Ovary (tissue), 9 donors: ENCODE data around the gene C1orf167. TPM values are rescaled to one million over a fixed set of nuclear protein-coding genes. Genes with fewer than 3 reads are reported as not detected.

Source experiments
- DNase-seq, 5 donors: peaks; one replicate each; pipeline ENCODE4 v3.0.0-alpha.2; 2019 to 2020
- H3K27ac ChIP-seq, 2 donors: fragments of 200-600 bp; one replicate each; pipeline versions ENCODE4 v1.5.1 to v1.8.0; 2019 to 2022
- H3K27me3 ChIP-seq: fragments of 200-600 bp; one replicate; pipeline ENCODE4 v1.8.0; 2022
- H3K36me3 ChIP-seq: fragments of 200-600 bp; sonication (generic); one replicate; pipeline ENCODE4 v1.5.1; 2019
- H3K4me1 ChIP-seq: one replicate; pipeline ENCODE4 v1.8.1; 2013; ENCODE audit warnings: mild to moderate bottlenecking, moderate library complexity; ENCODE audit not compliant: insufficient read depth
- H3K4me3 ChIP-seq: fragments of 200-600 bp; sonication (generic); one replicate; pipeline ENCODE4 v1.5.1; 2017
- H3K9me3 ChIP-seq, 2 donors: fragments of 200-600 bp in 1 of 2; sonication (generic) in 1 of 2; one replicate each; pipeline versions ENCODE4 v1.5.1 to v1.8.1; 2013 to 2019; ENCODE audit warnings: mild to moderate bottlenecking in 1 of 2, moderate library complexity in 1 of 2
- CTCF ChIP-seq, 3 donors: fragments of 450-650 bp in 2 of 3; fragments of 200-600 bp in 1 of 3; IDR thresholded peaks; one replicate each; pipeline versions ENCODE4 v1.5.1 to v1.8.0; 2016 to 2022; ENCODE audit warnings: antibody characterized with exemption in 3 of 3, mild to moderate bottlenecking in 1 of 3
- EP300 ChIP-seq: sonication (generic); formaldehyde crosslinking; IDR thresholded peaks from one replicate; pipeline ENCODE4 v1.6.1; 2017; ENCODE audit warnings: antibody characterized with exemption
- POLR2A ChIP-seq: fragments of 450-650 bp; IDR thresholded peaks from one replicate; pipeline ENCODE4 v1.6.1; 2017; ENCODE audit warnings: antibody characterized with exemption, mild to moderate bottlenecking, moderate library complexity
- WGBS, 3 donors: extraction: QIAGEN DNeasy Blood & Tissue Kit in 1 of 3; methylation state at CpG; one replicate each; pipeline versions ENCODE4 v1.1.5 to v1.1.7; 2013 to 2017; 5-methylcytosine and 5-hydroxymethylcytosine counted together
- intact Hi-C, 4 donors: fragments of 100-400 bp; cut with DNase I; formaldehyde crosslinking; loops; one replicate each; pipeline versions ENCODE4 v1.11.0 to v1.15.1; 2022 to 2023
- polyA plus RNA-seq, 2 donors: library from polyadenylated mRNA; stranded (reverse); fragments of 200-250 nt in 1 of 2; fragments of 350-450 nt in 1 of 2; fragmentation: Illumina TruSeq in 1 of 2; extraction: RNeasy Lipid Tissue Mini Kit (QIAGEN cat#74804) in 1 of 2; gene quantifications; one replicate each; pipeline ENCODE4 v1.2.3, GENCODE V29; 2013 to 2014
- total RNA-seq, 7 donors: library from RNA; depleted of rRNA in 2 of 7; stranded (reverse); fragments of >200 nt in 2 of 7; fragmentation: NEBNext Ultra II Directional in 3 of 7; extraction: Animal tissue kit (Norgen Biotek cat#: 25700) in 3 of 7; gene quantifications; one replicate each; pipeline versions ENCODE4 v1.1.0 to v1.2.4, GENCODE V29; 2016 to 2023
- donor health status: DM: no; HTN: no; CAD: no; lungs with moderate emphysema.
- donor health status: DM: no; HTN: no; CAD: no.
- donor health status: Bipolar disorder and iron deficiency.
- donor health status: DM: yes; HTN: yes; CAD: no.
- donor health status: DM: no; HTN: no; CAD: no.
- donor health status: DM: yes; HTN: yes; CAD: no.

Gene C1orf167
- total and polyA plus RNA-seq, 9 donors, result 0.48 to 4.4 (median 1.4) TPM; not detected in 2

GRCh38 chr1:11784993-11785769, 23.2 kb downstream of the C1orf167 start:
- Histone ChIP-seq H3K27ac (peak overlapping the region; percentile 50 to 98), H3K4me3 (peak overlapping the region; percentile 22), H3K4me1 (peaks cover 26% of the 10 kb centered on the region), H3K36me3 (no peaks in the 10 kb centered on the region), H3K27me3 (no peaks in the 10 kb centered on the region), H3K9me3 (no peaks in the 10 kb centered on the region)
- intact Hi-C loops, result loop anchor here in 1 of 4 donors (5.0 kb wide), 1 partner anchor 48 kb away; the partner anchor contains the start of gene AGTRAP
- 4 to 9% (median 7%) methylated on average over 18 to 30 of the region's 30 CpGs for WGBS, 3 donors
- DNase-seq, result peak; percentile 71 to 85 (median 81)
- TF ChIP-seq CTCF (IDR thresholded peaks at IDR 0.05) (peak; percentile 50 to 89 (median 87)), EP300 (no peak)

- no peak for DNase-seq
- WGBS, 3 donors, result 49 to 59% (median 57%) methylated on average over 5 of the region's 5 CpGs
- intact Hi-C loops, result loop anchor here in 2 of 4 donors (2.0 to 5.0 kb wide), 2 partner anchors 17 to 49 kb away; partner anchors contain the start of gene AGTRAP (in 1 of the 2)
- Histone ChIP-seq H3K9me3 (no peaks in the 10 kb centered on the region), H3K27ac (peak overlapping the region; percentile 56 to 98), H3K4me1 (peaks cover 32% of the 10 kb centered on the region), H3K27me3 (no peaks in the 10 kb centered on the region), H3K4me3 (no peak overlapping the region), H3K36me3 (no peaks in the 10 kb centered on the region)
- no peak for TF ChIP-seq CTCF (IDR thresholded peaks at IDR 0.05)
- no peak for TF ChIP-seq EP300
- TF ChIP-seq POLR2A, result no peak
Measured at GRCh38 chr1:11786168-11786567, 24.2 kb downstream of the C1orf167 start.

- H3K4me3 ChIP-seq, result no peak overlapping the region
- 6 to 18% (median 11%) methylated on average over 16 of the region's 16 CpGs for WGBS, 3 donors
- no peak for TF ChIP-seq EP300
- TF ChIP-seq CTCF (IDR thresholded peaks at IDR 0.05), result no peak
- no peak for TF ChIP-seq POLR2A
- peak; percentile 75 to 80 (median 78) for DNase-seq
- peaks cover 39% of the 10 kb centered on the region for H3K4me1 ChIP-seq
- no peaks in the 10 kb centered on the region for H3K36me3 ChIP-seq
- no peaks in the 10 kb centered on the region for H3K27me3 ChIP-seq
- intact Hi-C loops, result loop anchor here in 2 of 4 donors (2.0 to 5.0 kb wide), 2 partner anchors 15 to 50 kb away; partner anchors contain the start of gene AGTRAP (in 1 of the 2)
- H3K9me3 ChIP-seq, result no peaks in the 10 kb centered on the region
- H3K27ac ChIP-seq, result peak overlapping the region; percentile 56 to 98
Measured at GRCh38 chr1:11787251-11787803, 25.3 kb downstream of the C1orf167 start.

GRCh38 chr1:11787804-11788436, 25.9 kb downstream of the C1orf167 start:
- intact Hi-C loops, result loop anchor here in 2 of 4 donors (2.0 to 5.0 kb wide), 2 partner anchors 15 to 51 kb away; partner anchors contain the start of gene AGTRAP (in 1 of the 2)
- no peak for TF ChIP-seq POLR2A
- no peak for TF ChIP-seq CTCF (IDR thresholded peaks at IDR 0.05)
- TF ChIP-seq EP300, result no peak
- peaks cover 39% of the 10 kb centered on the region for H3K4me1 ChIP-seq

More at GRCh38 chr1:11787804-11788436, 25.9 kb downstream of the C1orf167 start:
- Histone ChIP-seq H3K36me3 (no peaks in the 10 kb centered on the region), H3K27me3 (no peaks in the 10 kb centered on the region), H3K9me3 (no peaks in the 10 kb centered on the region), H3K4me3 (no peak overlapping the region), H3K27ac (peak overlapping the region; percentile 56 to 98)
- peak in 2 of 5 donors; percentile 53 to 58 for DNase-seq
- 71 to 77% (median 73%) methylated on average over 14 of the region's 14 CpGs for whole genome bisulfite sequencing, 3 donors
